ENCODE measurements around the gene TWF2. TPM values are rescaled to one million over a fixed set of nuclear protein-coding genes. Genes with fewer than 3 reads are reported as not detected.
"Not testable (repeated sequence)": the region's sequence is repeated elsewhere in the genome, so short reads cannot be mapped to it uniquely, and the experiment has no call there.

The TWF2 gene
- total and polyA plus RNA-seq, 9 donors, result 14.3 to 56.3 (median 41.2) TPM

- 75 to 89% (median 81%) methylated on average over 3 of the region's 3 CpGs for WGBS, 3 donors
- intact Hi-C loops (cut with DNase I), result loop anchor here in 1 of 4 donors (10.0 kb wide), 1 partner anchor 48 kb away; the partner anchor contains the start of gene TLR9
- no peak overlapping the region for H3K27ac ChIP-seq
- H3K9me3 ChIP-seq, result no peaks in the 10 kb centered on the region
- TF ChIP-seq EP300 (IDR thresholded peaks at IDR 0.05) (no peak), POLR2A (IDR thresholded peaks at IDR 0.05) (no peak), CTCF (IDR thresholded peaks at IDR 0.05) (no peak)
- no peak overlapping the region for H3K4me3 ChIP-seq
- H3K4me1 ChIP-seq (ENCODE audit: insufficient read depth), result peaks cover 30% of the 10 kb centered on the region
- peak in 1 of 5 donors; percentile 15 for DNase-seq
- no peaks in the 10 kb centered on the region for H3K27me3 ChIP-seq
- H3K36me3 ChIP-seq, result no peaks in the 10 kb centered on the region
These were observed 33.9 kb upstream of the TWF2 start for GRCh38 chr3:52272831-52273230.

DNA sequence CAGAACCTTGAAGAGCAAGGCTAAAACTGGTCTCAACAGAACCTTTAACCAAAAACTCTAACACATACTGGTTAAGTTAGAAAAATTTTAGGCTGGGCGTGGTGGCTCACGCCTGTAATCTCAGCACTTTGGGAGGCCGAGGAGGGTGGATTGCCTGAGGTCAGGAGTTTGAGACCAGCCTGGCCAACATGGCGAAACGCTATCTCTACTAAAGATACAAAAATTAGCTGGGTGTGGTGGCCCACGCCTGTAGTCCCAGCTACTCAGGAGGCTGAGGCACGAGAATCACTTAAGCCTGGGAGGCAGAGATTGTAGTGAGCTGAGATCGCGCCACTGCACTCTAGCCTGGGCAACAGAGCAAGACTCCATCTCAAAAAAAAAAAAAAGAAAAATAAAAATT, 33.2 kb upstream of the TWF2 start:
- H3K27ac ChIP-seq, H3K9me3 ChIP-seq, H3K36me3 ChIP-seq, DNase-seq, H3K27me3 ChIP-seq, H3K4me3 ChIP-seq: not testable (repeated sequence)
- intact Hi-C loops (cut with DNase I), result loop anchor here in 1 of 4 donors (10.0 kb wide), 1 partner anchor 47 kb away; the partner anchor contains the start of gene TLR9
- WGBS, 3 donors, result 92 to 94% (median 93%) methylated on average over 9 of the region's 9 CpGs
- peaks cover 30% of the 10 kb centered on the region for H3K4me1 ChIP-seq (ENCODE audit: insufficient read depth)

- no peak overlapping the region for H3K4me3 ChIP-seq
- H3K27me3 ChIP-seq, result no peaks in the 10 kb centered on the region
- intact Hi-C loops (cut with DNase I), result loop anchor here in 1 of 4 donors (10.0 kb wide), 1 partner anchor 46 kb away; the partner anchor contains the start of gene TLR9
- DNase-seq, result peak in 1 of 5 donors; percentile 33
- peaks cover 23% of the 10 kb centered on the region for H3K4me1 ChIP-seq (ENCODE audit: insufficient read depth)
- TF ChIP-seq EP300 (IDR thresholded peaks at IDR 0.05) (no peak), POLR2A (IDR thresholded peaks at IDR 0.05) (no peak), CTCF (IDR thresholded peaks at IDR 0.05) (no peak)
- H3K36me3 ChIP-seq, result no peaks in the 10 kb centered on the region
- no peaks in the 10 kb centered on the region for H3K9me3 ChIP-seq
- H3K27ac ChIP-seq, result no peak overlapping the region
- 6 to 16% (median 10%) methylated on average over 9 of the region's 9 CpGs for WGBS, 3 donors
These were observed 31.3 kb upstream of the TWF2 start for GRCh38 chr3:52270252-52270754.

DNA sequence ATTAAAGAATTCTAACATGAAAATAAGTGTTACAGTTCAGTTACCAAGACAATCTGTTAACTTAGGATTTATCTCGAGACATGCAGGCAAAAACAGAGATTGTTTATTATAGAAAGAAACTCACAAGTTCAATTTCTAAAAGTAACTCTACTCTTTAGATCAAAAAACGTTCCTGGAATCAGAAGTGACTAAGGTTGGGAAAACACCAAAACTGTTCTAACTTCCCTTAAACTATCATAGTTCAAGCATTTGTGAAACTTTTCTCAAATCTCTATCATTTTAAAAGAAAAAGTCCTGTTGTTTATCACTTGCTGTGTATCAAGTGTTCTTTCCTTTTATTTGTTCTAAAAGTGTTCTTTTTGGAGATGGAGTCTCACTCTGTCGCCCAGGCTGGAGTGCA, 30.8 kb upstream of the TWF2 start:
- TF ChIP-seq EP300 (IDR thresholded peaks at IDR 0.05), result no peak
- no peak for TF ChIP-seq POLR2A (IDR thresholded peaks at IDR 0.05)
- no peak for TF ChIP-seq CTCF (IDR thresholded peaks at IDR 0.05)
- Histone ChIP-seq H3K27me3 (no peaks in the 10 kb centered on the region), H3K36me3 (no peaks in the 10 kb centered on the region), H3K9me3 (no peaks in the 10 kb centered on the region), H3K4me1 (ENCODE audit: insufficient read depth) (peaks cover 22% of the 10 kb centered on the region), H3K27ac (no peak overlapping the region), H3K4me3 (no peak overlapping the region)
- no peak for DNase-seq
- intact Hi-C loops (cut with DNase I), result loop anchor here in 1 of 4 donors (10.0 kb wide), 1 partner anchor 45 kb away; the partner anchor contains the start of gene TLR9
- WGBS, 3 donors, result 21 to 30% (median 28%) methylated on average over 3 of the region's 3 CpGs

GRCh38 chr3:52268036-52268435, 29.1 kb upstream of the TWF2 start:
- H3K4me1 ChIP-seq (ENCODE audit: insufficient read depth), result peaks cover 18% of the 10 kb centered on the region
- no peaks in the 10 kb centered on the region for H3K36me3 ChIP-seq
- intact Hi-C loops (cut with DNase I), result no loop called here
- DNase-seq, result no peak
- no peaks in the 10 kb centered on the region for H3K9me3 ChIP-seq
- no peak overlapping the region for H3K4me3 ChIP-seq
- H3K27ac ChIP-seq, result no peak overlapping the region
- H3K27me3 ChIP-seq, result no peaks in the 10 kb centered on the region
- TF ChIP-seq EP300 (IDR thresholded peaks at IDR 0.05), result no peak
- no peak for TF ChIP-seq POLR2A (IDR thresholded peaks at IDR 0.05)
- TF ChIP-seq CTCF (IDR thresholded peaks at IDR 0.05), result no peak
- WGBS, 3 donors, result 89% methylated on average over 7 of the region's 7 CpGs
